Stimulated activated CD8-positive, alpha-beta memory T cell treated with anti-CD3 and anti-CD28 coated beads, Interleukin-7, amount 100 ng/mL, for 4 hours (primary cell): ENCODE measurements around the gene TBCK.
"Not testable (repeated sequence)": the region's sequence is repeated elsewhere in the genome, so short reads cannot be mapped to it uniquely, and the experiment has no call there.

ENCODE experiments used
- DNase-seq, 2 donors: peaks; one replicate each; pipeline ENCODE4 v3.0.0-alpha.2; 2020; ENCODE audit warnings: low read depth in 2 of 2

The TBCK gene

DNA sequence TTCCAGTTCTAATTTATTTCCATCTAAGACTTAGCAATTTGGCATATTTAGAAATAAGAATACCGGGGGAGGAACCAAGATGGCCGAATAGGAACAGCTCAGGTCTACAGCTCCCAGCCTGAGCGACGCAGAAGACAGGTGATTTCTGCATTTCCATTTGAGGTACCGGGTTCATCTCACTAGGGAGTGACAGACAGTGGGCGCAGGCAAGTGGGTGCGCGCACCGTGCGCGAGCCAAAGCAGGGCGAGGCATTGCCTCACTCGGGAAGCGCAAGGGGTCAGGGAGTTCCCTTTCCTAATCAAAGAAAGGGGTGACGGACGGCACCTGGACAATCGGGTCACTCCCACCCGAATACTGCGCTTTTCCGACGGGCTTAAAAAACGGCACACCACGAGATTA lies 102.7 kb downstream of the TBCK start:
- DNase-seq, result not testable (repeated sequence)

DNA sequence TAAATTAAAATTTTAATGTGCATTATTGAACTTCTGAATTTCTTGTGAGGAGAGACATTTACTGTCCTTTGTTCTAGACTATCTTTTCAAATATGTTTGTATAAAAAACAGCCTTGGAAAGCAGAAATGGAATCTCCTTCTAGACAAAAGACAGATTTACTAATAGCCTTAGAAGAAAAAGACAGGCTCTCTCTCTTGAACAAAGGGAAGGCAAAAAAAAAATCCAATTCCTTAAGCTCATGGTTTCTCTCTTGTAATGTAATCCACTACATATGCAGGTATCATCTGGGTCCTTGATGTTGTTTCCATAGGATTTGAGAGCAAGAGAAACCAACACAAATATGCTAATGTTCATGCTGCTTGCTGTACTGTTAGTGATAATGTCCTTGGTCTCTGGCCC lies 106.0 kb downstream of the TBCK start:
- no peak for DNase-seq

DNA sequence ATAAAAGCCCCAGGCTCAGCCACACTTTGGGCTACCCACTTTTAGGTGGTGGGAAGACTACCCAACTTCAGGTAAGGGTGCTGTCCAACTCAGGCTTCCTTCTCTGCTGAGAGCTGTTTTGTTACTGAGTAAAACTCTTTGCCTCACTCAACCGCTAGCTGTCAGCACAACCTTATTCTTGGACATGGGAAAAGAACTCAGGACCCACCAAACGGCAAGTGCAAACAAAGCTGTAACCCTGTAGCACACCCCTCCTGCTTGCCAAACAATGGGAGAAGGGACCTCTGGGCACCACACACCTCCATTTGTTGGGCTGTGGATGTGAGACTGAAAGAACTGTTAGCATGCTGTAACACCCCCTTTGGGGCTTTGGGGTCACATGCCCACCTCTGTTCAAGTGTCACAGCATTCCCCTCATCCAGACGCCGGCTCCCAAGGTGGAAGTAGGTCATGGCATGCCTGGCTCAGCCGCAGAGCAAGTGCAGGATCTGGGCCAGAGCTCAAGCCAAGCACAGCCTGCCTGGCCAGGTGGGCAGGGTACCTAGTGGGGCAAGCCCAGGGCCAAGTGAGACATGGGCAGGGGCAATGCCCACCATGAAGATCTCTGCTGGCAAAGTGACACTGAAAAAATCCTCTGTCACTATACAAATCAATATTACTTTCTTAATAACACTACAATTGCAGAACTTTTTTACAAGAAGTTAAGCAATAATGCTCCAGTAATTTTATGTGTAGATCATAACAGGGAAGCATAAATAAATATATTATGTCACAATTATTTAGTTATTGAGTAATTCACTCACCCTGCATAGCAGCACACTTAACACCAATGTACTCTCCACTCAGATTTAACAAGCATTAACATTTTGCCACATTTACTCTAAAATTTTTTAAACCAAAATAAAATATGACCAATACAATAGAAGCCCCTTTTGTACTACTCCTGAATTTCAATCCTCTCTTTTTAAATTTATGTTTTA lies 107.2 kb downstream of the TBCK start:
- no peak for DNase-seq

DNA sequence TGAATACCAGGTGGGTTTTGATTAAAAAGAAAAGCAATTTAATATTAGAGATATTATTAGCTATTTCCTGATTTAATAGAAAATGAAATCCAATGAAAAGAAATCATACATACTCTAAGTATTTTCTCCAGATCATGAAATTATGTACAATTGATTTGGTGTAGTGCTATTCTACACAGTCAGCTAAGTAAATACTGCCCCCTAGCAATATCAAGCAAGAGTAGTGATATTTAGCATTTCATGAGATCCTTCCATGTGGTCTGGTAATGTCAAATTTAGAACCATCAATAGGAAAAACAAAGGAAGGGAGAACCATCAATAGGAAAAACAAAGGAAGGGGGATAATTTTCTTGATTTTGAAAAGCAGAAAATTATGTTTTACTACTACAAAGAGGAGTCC lies 114.6 kb downstream of the TBCK start:
- DNase-seq, result no peak

DNA sequence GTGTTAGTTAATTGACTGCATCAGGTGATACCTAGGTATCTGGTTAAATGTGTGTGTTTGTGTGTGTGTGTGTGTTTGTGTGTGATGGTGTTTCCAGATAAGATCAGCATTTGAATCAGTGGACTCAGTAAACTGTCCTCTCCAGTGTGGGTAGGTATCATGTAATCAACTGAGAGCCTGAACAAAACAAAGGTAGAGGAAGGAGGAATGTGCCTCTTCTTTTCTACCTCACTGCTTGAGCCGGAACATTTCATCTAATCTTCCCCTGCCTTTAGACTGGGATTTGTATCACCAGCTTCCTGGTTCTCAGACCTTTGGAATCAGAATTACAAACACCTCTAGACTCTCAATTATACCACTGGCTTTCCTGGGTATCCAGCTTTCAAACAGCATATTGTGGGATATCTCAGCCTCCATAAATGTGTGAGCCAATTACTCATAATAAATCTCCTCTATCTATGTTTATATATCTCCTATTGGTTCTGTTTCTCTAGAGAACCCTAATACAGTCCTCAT lies 120.5 kb downstream of the TBCK start:
- no peak for DNase-seq

DNA sequence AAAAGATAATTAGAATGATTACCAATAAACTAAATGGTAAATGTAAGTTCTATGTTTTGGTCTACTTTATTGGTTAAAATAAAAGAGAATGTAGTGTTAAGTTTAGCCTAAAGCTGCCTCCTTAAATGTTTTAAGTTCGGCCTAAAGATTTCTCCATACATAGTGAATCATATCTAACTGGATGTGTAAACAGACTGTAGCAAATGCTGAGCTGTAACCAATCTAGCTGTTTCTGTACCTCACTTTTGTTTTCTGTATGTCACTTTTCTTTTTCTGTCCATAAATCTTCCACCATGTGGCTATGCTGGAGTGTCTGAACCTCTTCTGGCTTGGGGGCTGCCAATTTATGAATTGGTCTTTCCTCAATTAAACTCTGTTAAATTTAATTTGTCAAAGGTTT lies 121.2 kb downstream of the TBCK start:
- no peak for DNase-seq

DNA sequence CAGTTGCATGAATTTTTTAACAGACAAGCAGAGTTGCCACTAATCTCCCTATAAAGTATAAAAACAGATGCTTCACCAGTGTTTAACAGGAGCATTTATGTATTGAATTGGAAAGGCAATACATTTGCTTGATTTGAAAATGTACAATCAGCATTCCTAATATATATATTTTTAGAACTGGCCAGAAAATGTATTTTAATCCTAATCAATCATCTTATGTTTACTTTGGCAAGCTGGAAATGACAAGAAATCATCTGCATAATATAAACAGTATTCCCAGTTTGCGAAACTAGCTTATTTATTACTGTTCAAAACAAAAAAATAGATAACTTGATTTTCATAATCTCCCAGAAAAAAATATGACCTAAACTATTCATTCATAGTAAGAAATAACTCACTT lies 123.9 kb downstream of the TBCK start:
- DNase-seq, result no peak

DNA sequence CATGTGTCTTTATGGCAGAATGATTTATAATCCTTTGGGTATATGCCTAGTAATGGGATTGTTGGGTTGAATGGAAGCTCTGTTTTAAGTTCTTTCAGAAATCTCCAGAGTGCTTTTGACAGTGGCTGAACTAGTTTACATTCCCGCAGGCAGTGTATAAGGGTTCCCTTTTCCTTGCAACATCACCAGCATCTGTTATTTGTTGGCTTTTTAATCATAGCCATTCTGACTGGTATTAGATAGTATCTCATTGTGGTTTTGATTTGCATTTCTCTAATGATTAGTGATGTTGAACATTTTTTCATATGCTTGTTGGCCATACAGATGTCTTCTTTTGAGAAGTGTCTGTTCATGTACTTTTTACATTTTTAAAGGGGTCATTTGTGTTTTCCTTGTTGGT lies 129.8 kb downstream of the TBCK start:
- no peak for DNase-seq

DNA sequence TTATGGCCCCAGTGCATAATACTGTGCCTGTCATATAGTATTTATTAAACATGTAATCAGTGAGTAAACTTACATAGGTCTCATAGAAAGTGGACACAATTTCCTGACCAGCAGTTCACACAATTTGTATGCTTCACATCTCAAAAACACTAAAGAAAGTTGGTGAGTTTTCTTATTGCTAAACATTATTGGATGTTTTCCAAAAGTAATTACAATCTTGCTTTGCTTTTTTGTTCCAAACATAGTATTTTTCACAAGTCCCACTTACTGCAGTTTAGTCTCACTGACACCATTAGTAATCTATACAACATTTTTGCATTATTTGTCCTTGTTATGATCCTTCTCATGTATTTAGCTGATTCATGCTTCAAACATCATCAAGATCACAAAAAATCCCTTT lies 132.5 kb downstream of the TBCK start:
- no peak for DNase-seq

DNA sequence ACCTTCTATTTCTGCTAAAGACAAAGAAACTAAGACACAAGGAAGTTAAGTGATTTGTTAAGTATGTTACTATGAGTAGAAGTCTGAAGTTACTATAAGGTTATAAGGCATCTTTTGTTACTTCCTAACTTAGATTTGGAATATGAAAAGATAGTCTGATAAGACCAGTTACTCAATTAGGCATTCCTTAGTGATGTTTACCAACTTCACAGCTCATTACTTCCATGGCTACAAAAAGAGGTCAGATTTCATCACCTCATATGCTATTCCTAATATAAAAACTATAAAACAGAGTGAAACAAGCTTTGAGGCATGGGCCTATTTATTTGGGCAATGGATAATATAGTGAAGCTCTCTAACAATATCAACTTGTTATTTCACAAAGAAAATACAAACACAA lies 143.1 kb downstream of the TBCK start:
- no peak for DNase-seq

DNA sequence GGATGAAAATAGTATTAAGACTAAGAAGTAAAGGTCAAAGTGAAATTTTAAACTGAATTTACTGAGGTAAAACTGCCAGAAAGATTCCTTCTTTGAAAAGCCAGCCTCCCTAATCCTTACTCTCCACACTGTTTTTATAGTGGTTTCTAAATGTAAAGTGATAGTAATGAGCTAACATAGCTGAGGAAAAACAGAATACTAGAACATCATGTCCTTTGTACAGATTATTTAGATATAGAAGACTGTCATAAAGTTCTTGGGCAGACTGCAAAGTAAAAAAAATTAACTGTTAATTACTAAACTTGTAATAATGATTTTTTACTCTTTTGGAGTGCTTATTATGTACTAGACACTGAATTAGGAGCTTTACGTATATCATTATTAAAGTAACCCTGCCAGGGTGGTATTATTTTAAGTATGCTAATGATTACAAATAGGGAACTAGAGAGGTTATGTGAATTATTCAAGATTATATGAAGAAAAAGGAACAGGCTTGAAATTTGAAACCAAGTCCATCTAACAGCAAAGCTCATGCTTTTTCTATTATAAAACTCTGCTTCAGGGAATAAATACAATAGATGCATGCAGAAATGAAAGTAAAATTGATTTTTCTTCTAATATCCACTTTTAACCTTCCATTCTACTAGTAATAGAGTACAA lies 150.5 kb downstream of the TBCK start:
- DNase-seq, result no peak

DNA sequence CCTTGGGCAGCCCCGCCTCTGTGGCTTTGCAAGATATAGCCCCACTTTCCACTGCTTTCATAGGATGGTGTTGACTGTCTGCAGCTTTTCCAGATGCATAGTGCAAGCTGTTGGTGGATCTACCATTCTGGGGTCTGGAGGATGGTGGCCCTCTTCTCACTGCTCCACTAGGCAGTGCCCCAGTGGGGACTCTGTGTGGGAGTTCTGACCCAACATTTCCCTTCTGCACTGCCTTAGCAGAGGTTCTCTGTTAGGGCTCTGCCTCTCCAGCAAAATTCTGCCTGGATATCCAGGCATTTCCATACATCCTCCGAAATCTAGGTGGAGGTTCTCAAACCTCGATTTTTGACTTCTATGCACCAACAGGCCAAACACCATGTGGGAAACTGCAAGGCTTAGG lies 153.7 kb downstream of the TBCK start:
- no peak for DNase-seq

DNA sequence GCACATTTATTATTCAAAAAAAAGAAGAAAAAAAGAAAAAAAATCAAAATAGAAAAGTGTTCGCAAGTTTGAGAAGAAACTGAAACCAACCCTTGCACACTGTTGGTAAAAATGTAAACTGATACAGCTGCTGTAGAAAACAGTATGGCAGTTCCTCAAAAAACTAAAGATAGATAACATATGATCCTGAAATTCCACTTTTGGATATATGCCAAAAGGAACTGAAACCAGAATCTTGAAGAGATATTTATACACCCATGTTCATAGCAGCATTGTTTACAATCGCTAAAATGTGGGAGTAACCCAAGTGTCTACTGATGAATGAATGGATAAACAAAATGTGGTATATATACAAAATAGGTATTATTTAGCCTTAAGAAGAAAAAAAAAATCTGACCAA lies 155.4 kb downstream of the TBCK start:
- no peak for DNase-seq

DNA sequence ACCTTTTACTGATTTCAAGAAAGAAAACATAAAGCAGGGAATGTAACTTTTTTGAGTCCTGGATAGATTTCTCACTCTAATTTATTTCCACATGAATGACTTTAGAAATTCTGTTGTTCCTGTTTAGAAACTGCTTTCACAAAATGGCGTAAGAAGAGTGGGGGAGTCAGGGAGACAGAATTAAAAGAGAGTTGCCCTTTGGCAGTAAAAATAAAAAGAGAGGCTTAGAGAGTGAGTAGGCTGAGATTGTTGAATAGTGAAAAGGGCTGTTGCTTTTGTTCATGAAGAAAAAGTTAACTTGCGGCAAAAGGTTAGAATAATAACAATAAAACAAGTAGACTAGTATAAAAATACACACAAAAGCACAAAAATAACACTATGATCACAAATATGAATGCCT lies 166.1 kb downstream of the TBCK start:
- no peak for DNase-seq

DNA sequence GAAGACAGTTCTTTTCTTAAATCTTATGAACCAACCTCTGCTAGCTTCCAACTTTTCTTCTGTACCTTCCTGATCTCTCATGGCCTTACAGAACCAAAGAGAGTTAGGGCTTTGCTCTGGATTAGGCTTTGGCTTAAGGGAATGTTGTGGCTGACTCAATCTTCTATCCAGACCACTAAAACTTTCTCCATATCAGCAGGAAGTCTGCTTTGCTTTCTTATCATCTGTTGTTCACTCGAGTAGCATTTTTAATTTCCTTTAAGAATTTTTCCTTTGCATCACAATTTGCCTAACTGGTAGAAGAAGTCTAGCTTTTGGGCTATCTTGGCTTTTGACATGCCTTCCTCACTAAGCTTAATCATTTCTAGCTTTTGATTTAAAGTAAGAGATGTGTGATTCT lies 167.0 kb downstream of the TBCK start:
- DNase-seq, result no peak

DNA sequence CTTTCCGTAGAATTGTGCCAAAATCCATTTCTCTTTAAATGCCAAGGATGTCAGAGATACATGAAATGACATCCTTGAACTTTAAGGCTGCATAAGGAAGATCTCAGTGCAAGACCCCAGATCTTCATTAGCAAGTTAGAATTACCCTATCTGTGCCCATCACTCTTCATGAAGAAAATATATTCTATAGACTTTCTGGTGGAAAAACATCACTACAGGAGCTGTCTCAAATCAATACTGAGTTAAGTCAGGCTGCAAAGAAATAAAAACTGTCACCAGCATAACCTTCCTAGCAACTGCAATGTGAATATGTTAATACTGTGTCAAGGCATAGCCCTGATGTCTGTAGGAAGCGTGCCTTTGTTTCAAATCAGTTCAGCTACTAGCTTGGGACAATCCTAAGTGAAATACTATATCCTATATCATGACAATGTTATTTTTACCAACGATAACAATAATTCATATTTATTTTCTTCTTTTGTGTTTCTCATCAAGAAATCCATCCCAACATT lies 173.3 kb downstream of the TBCK start:
- no peak for DNase-seq

DNA sequence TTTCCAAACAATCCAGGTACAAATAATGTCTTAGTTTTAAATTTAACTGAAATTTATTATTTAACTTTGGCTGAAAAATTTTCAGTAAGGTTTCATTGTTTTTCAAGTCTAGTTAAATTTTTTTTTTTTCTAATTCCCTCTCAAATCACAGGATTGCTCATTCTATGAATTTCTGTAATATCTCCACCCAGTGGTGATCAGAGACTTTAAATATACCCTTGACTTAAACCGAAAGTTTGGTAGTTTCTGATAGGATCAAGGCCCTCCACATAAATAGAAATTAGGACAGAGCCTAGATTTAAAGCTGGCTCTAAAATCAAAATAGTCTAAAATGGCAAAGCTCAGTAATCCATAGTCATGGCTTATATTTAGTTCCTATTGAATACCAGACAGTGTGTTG lies 175.4 kb downstream of the TBCK start:
- no peak for DNase-seq

DNA sequence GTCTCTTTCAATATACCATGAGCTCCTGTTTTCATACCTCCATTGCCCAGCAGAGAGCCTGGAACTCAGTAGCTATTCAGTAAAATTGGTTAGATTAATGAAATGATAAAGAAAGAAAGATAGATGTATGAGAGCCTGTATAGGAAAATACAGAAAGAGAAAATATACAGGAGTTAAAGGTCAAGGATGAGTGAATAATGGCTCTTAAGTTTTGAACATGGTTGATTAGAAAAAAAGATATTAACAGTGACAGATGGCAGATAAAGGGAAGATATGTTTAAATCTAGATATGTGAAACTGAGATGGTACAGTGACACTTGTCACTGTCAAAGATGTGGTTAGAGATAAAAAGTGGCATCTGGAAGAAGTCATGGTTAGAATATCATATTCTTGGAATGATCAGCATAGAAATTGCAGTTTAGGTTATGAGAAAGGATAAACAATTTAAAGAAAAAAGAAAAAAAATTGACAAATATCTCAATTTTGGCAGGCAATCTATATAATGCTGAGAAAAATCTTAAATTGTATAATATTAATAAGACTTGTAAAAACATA lies 179.2 kb downstream of the TBCK start:
- no peak for DNase-seq

DNA sequence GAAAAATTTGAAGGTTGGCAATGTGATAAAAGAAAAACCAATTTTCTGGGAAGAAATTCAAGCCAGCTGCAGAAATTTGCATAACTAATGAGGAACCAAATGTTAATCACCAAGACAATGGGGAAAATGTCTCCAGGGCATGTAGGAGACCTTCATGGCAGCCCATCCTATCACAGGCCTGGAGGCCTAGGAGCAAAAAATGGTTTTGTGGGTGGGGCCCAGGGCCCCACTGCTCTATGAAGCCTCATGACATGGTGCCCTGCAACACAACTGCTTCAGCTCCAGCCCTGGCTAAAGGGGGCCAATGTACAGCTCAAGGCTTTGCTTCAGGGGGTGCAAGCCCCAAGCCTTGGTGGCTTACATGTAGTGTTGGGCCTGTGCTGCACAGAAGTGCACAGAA lies 184.0 kb downstream of the TBCK start:
- no peak for DNase-seq

DNA sequence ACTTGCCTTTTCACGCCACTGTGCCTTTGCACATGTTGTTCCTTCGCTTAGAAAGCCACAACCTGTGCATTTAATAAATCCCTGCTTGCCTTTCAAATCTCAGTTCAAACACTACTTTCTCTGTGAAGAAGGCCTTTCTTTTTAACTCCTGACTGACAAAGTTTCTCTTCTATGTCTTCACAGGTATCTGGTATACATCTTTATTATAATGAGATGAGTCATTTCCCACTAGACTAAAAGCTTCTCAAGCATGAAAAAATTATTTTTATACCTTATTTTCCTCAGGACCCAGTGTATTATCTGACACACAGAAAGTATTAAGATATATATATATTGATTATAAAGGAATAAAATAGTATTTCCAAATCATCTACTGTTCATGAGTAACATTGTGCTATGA lies 189.9 kb downstream of the TBCK start:
- no peak for DNase-seq

DNA sequence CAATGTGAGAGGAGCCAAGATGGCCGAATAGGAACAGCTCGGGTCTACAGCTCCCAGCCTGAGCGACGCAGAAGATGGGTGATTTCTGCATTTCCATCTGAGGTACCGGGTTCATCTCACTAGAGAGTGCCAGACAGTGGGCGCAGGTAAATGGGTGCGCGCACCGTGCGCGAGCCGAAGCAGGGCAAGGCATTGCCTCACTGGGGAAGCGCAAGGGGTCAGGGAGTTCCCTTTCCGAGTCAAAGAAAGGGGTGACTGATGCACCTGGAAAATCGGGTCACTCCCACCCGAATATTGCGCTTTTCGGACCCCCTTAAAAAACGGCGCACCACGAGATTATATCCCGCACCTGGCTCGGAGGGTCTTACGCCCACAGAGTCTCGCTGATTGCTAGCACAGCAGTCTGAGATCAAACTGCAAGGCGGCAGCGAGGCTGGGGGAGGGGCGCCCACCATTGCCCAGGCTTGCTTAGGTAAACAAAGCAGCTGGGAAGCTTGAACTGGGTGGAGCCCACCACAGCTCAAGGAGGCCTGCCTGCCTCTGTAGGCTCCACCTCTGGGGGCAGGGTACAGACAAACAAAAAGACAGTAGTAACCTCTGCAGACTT lies 196.0 kb downstream of the TBCK start:
- not testable (repeated sequence) for DNase-seq

DNA sequence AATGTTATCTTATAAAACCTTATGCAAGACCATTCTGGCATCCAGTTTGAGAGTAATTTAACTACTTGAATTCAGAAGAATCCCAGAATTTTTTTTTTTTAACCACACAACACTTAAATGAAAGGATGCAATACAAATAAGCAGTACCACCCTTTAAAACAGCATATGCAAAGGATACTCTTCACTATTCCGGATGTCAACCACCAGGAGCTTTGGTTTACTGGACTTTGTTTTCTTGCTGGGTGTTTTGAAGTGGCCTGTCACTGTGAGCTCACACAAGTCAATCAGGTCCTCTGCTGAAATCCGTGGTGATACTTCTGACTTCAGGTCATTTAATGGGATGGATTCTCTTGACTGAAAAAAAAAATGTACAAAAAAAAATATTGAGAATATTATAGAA lies 200.0 kb downstream of the TBCK start:
- DNase-seq, result no peak
